ENCODE measurements around the gene AXIN2.

AXIN2 gene

GRCh38 chr17:65483438-65483837 lies 78.0 kb downstream of the AXIN2 start:
- Histone ChIP-seq H3K27ac (no peak overlapping the region), H3K4me3 (no peak overlapping the region)
- no peak for TF ChIP-seq CTCF (IDR thresholded peaks at IDR 0.05)
- DNase-seq (ENCODE audit: low spot score), result no peak

DNA sequence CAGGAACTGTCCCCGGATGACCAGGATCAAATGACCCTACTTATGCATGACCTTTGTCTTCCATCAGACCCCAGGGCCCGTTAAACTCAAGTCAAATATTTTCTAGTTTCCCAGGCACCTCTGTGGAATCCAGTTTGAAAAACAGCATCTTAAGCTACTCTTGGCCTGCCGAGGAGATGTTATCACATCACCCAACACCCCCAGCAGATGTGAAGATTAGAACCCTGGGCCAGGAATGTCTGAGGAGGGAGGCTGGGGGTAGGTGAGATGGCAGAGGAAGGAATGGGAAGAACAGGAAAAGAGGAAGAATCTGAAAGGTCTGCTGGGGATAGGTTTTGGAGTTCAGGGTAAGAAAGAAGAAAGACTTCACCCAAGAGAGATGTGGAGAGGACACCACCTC lies 79.2 kb downstream of the AXIN2 start:
- no peak for DNase-seq (ENCODE audit: low spot score)
- H3K4me3 ChIP-seq, result no peak overlapping the region
- H3K27ac ChIP-seq, result no peak overlapping the region
- TF ChIP-seq CTCF (IDR thresholded peaks at IDR 0.05), result no peak

DNA sequence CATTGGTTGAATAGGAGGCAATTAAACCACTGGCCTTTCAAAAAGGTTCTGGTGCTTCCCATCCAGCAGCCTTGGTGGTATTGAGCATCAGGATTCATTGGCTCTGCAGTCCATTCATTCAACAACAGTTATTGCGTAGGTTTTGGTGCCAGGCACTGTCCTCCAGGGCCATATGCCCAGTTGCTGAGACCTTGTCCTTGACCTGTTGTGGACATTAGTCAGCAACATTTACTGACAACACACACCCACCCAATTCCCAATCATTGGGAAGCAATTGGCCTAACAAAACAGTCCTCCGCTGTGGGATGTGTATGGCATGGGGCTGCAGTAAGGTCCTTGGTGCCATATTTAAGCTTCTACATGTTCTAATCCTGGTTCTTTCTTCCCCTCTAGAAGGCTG lies 82.2 kb downstream of the AXIN2 start:
- H3K27ac ChIP-seq, result no peak overlapping the region
- H3K4me3 ChIP-seq, result no peak overlapping the region
- no peak for TF ChIP-seq CTCF (IDR thresholded peaks at IDR 0.05)
- DNase-seq (ENCODE audit: low spot score), result no peak
